ENCODE data around the gene ALDOA.
A peak's percentile ranks its signal among the peaks of the same experiment; 100 is the strongest.

Gene ALDOA

DNA sequence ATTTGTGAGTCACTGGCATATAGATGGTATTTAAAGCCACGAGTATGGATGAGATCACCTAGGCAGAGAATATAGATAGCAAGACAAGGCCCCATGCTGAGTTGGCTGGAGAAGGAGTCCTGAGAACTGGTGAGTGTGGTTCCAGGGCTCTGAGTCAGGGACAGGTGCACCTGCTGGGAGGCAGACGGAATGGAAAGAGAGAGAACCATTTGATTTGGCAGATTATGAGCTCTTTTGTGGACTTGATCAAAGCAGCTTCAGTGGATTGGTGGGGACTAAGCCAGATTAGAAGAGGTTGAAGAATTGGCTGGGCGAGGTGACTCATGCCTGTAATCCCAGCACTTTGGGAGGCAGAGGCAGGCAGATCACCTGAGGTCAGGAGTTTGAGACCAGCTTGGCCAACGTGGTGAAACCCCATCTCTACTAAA is 46.8 kb upstream of the ALDOA start:
- Histone ChIP-seq H2BK5ac (ENCODE audit: low read depth, low read length, poor library complexity) (no peak overlapping the region), H3K14ac (ENCODE audit: low read length) (no peak overlapping the region), H3K4me1 (ENCODE audit: control insufficient read depth in 1 of 2, insufficient read depth in 2 of 2, low read length in 2 of 2) (peaks cover 0 to 4% of the 10 kb centered on the region in 2 experiments), H3K27me3 (ENCODE audit: insufficient read depth, low read length) (no peaks in the 10 kb centered on the region), H3K79me2 (ENCODE audit: control insufficient read depth, insufficient read depth, low read length, poor library complexity) (no peaks in the 10 kb centered on the region), H3K27ac (ENCODE audit: low read depth, low read length) (no peak overlapping the region), H3K23ac (ENCODE audit: low read length) (no peak overlapping the region), H3K9me3 (ENCODE audit: insufficient read depth, low read depth, low read length) (no peaks in the 10 kb centered on the region), H3K4me2 (ENCODE audit: low read length) (no peak overlapping the region), H3K9ac (ENCODE audit: low read length) (no peak overlapping the region), H3K4me3 (ENCODE audit: low read depth, low read length) (no peak overlapping the region), H4K12ac (ENCODE audit: low read depth, low read length) (no peak overlapping the region), H3K79me1 (ENCODE audit: low read length) (no peaks in the 10 kb centered on the region), H2AFZ (ENCODE audit: insufficient read depth, low read length, poor library complexity) (no peak overlapping the region), H2BK12ac (ENCODE audit: low read length) (no peak overlapping the region), H2AK5ac (ENCODE audit: low read length) (no peak overlapping the region), H2BK120ac (ENCODE audit: insufficient read depth, low read length, poor library complexity) (no peak overlapping the region), H3K4ac (ENCODE audit: low read depth, low read length) (no peak overlapping the region), H3K36me3 (ENCODE audit: control insufficient read depth in 1 of 2, insufficient read depth in 2 of 2, low read length in 2 of 2) (no peaks in the 10 kb centered on the region), H4K91ac (ENCODE audit: low read depth, low read length) (no peak overlapping the region), H4K8ac (ENCODE audit: low read depth, low read length) (no peak overlapping the region), H3K18ac (ENCODE audit: low read length) (no peak overlapping the region)
- WGBS (ENCODE audit: extremely low coverage, insufficient coverage, insufficient read length) = no CpG with 5 or more reads among the region's 4 CpGs
- DNase-seq = peak; percentile 16 to 22

DNA sequence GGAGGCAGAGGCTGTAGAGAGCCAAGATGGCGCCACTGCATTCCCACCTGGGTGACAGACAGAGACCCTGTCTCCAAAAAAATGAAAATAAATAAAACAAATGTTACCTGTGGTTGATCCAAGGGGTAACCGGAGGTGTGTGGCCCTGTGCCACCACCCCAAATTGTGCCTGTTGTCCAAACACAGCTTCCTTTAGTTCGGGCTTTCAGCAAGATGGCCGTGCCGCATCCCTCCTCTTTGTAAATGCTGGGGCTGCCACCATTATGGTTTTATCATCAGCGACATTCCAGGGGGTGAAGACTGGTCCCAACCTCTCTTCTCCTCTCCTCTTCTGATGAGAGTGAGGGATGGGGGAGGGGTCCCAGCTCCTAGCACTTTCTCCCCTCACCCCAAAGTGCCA is 42.7 kb upstream of the ALDOA start, which contains the start of gene C16orf92:
Gene C16orf92 (plus strand): TSS at position 312 of the 400 bp plus-strand sequence. CDS start 143 bp downstream, outside the sequence.
- no peak within 1 kb of the TSS for H2BK120ac ChIP-seq (ENCODE audit: insufficient read depth, low read length, poor library complexity)
- H3K9me3 ChIP-seq (ENCODE audit: insufficient read depth, low read depth, low read length) = no peaks in the 10 kb centered on the region
- no peaks in the 10 kb centered on the region for H3K27me3 ChIP-seq (ENCODE audit: insufficient read depth, low read length)
- no peak within 1 kb of the TSS for H3K14ac ChIP-seq (ENCODE audit: low read length)
- no peak within 1 kb of the TSS for H3K27ac ChIP-seq (ENCODE audit: low read depth, low read length)
- no peak within 1 kb of the TSS for H2AK5ac ChIP-seq (ENCODE audit: low read length)
- no peak within 1 kb of the TSS for H2BK5ac ChIP-seq (ENCODE audit: low read depth, low read length, poor library complexity)
- no peak within 1 kb of the TSS for H3K18ac ChIP-seq (ENCODE audit: low read length)
- H3K9ac ChIP-seq (ENCODE audit: low read length) = no peak within 1 kb of the TSS
- WGBS (ENCODE audit: extremely low coverage, insufficient coverage, insufficient read length) = no CpG with 5 or more reads among the region's 6 CpGs
- H2AFZ ChIP-seq (ENCODE audit: insufficient read depth, low read length, poor library complexity) = no peak within 1 kb of the TSS
- H4K8ac ChIP-seq (ENCODE audit: low read depth, low read length) = no peak within 1 kb of the TSS
- H3K4me3 ChIP-seq (ENCODE audit: low read depth, low read length) = no peak within 1 kb of the TSS
- H3K79me1 ChIP-seq (ENCODE audit: low read length) = no peaks in the 10 kb centered on the region
- no peak within 1 kb of the TSS for H3K23ac ChIP-seq (ENCODE audit: low read length)
- H3K79me2 ChIP-seq (ENCODE audit: control insufficient read depth, insufficient read depth, low read length, poor library complexity) = no peaks in the 10 kb centered on the region
- no peak within 1 kb of the TSS for H4K12ac ChIP-seq (ENCODE audit: low read depth, low read length)
- no peak within 1 kb of the TSS for H2BK12ac ChIP-seq (ENCODE audit: low read length)
- no peak for DNase-seq
- no peak within 1 kb of the TSS for H4K91ac ChIP-seq (ENCODE audit: low read depth, low read length)
- no peaks in the 10 kb centered on the region for H3K36me3 ChIP-seq (ENCODE audit: control insufficient read depth in 1 of 2, insufficient read depth in 2 of 2, low read length in 2 of 2)
- H3K4me2 ChIP-seq (ENCODE audit: low read length) = no peak within 1 kb of the TSS
- H3K4me1 ChIP-seq (ENCODE audit: control insufficient read depth in 1 of 2, insufficient read depth in 2 of 2, low read length in 2 of 2) = peaks cover 0 to 4% of the 10 kb centered on the region in 2 experiments
- no peak within 1 kb of the TSS for H3K4ac ChIP-seq (ENCODE audit: low read depth, low read length)

DNA sequence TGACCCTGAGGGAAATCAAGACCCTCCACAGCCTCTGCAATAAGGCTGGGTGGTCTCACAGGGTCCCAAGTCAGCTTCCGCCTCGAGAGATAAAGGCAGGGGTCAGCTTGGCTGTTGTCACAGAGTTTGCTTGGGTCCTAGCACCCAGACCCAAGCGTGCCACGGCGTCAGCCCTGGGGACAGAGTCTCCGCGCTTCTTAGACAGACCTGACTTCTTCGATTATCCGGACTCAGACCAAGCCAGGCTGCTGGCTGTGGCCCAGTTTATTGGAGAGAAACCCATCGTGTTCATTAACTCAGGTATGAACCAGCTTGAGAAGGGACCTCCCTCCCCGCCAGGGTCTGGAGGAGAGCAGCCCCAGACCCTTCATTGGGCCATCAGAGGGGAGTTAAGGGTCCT is 42.0 kb upstream of the ALDOA start:
- Histone ChIP-seq H4K8ac (ENCODE audit: low read depth, low read length) (no peak overlapping the region), H3K79me1 (ENCODE audit: low read length) (no peaks in the 10 kb centered on the region), H4K12ac (ENCODE audit: low read depth, low read length) (no peak overlapping the region), H3K23ac (ENCODE audit: low read length) (no peak overlapping the region), H3K27me3 (ENCODE audit: insufficient read depth, low read length) (no peaks in the 10 kb centered on the region), H3K79me2 (ENCODE audit: control insufficient read depth, insufficient read depth, low read length, poor library complexity) (no peaks in the 10 kb centered on the region), H3K27ac (ENCODE audit: low read depth, low read length) (no peak overlapping the region), H3K18ac (ENCODE audit: low read length) (no peak overlapping the region), H3K9ac (ENCODE audit: low read length) (no peak overlapping the region), H3K4me2 (ENCODE audit: low read length) (no peak overlapping the region), H2BK5ac (ENCODE audit: low read depth, low read length, poor library complexity) (no peak overlapping the region), H2BK12ac (ENCODE audit: low read length) (no peak overlapping the region), H3K36me3 (ENCODE audit: control insufficient read depth in 1 of 2, insufficient read depth in 2 of 2, low read length in 2 of 2) (no peaks in the 10 kb centered on the region), H4K91ac (ENCODE audit: low read depth, low read length) (no peak overlapping the region), H3K4me1 (ENCODE audit: control insufficient read depth in 1 of 2, insufficient read depth in 2 of 2, low read length in 2 of 2) (peaks cover 0 to 4% of the 10 kb centered on the region in 2 experiments), H2AFZ (ENCODE audit: insufficient read depth, low read length, poor library complexity) (no peak overlapping the region), H2AK5ac (ENCODE audit: low read length) (no peak overlapping the region), H3K4ac (ENCODE audit: low read depth, low read length) (no peak overlapping the region), H3K14ac (ENCODE audit: low read length) (no peak overlapping the region), H3K4me3 (ENCODE audit: low read depth, low read length) (no peak overlapping the region), H2BK120ac (ENCODE audit: insufficient read depth, low read length, poor library complexity) (no peak overlapping the region), H3K9me3 (ENCODE audit: insufficient read depth, low read depth, low read length) (no peaks in the 10 kb centered on the region)
- no peak for DNase-seq
- no CpG with 5 or more reads among the region's 11 CpGs for WGBS (ENCODE audit: extremely low coverage, insufficient coverage, insufficient read length)

- H2BK120ac ChIP-seq (ENCODE audit: insufficient read depth, low read length, poor library complexity) = no peak overlapping the region
- no peak overlapping the region for H4K91ac ChIP-seq (ENCODE audit: low read depth, low read length)
- H3K79me1 ChIP-seq (ENCODE audit: low read length) = no peaks in the 10 kb centered on the region
- H3K27me3 ChIP-seq (ENCODE audit: insufficient read depth, low read length) = peaks cover 6% of the 10 kb centered on the region
- no peaks in the 10 kb centered on the region for H3K36me3 ChIP-seq (ENCODE audit: control insufficient read depth in 1 of 2, insufficient read depth in 2 of 2, low read length in 2 of 2)
- no peak overlapping the region for H3K4me3 ChIP-seq (ENCODE audit: low read depth, low read length)
- H2BK5ac ChIP-seq (ENCODE audit: low read depth, low read length, poor library complexity) = no peak overlapping the region
- H3K14ac ChIP-seq (ENCODE audit: low read length) = no peak overlapping the region
- no peak overlapping the region for H3K27ac ChIP-seq (ENCODE audit: low read depth, low read length)
- no peak overlapping the region for H3K9ac ChIP-seq (ENCODE audit: low read length)
- H4K12ac ChIP-seq (ENCODE audit: low read depth, low read length) = no peak overlapping the region
- no peak overlapping the region for H3K23ac ChIP-seq (ENCODE audit: low read length)
- no peak overlapping the region for H2BK12ac ChIP-seq (ENCODE audit: low read length)
- no peak overlapping the region for H3K4me2 ChIP-seq (ENCODE audit: low read length)
- no peak overlapping the region for H2AK5ac ChIP-seq (ENCODE audit: low read length)
- H3K4ac ChIP-seq (ENCODE audit: low read depth, low read length) = no peak overlapping the region
- no peak for DNase-seq
- no peaks in the 10 kb centered on the region for H3K9me3 ChIP-seq (ENCODE audit: insufficient read depth, low read depth, low read length)
- H2AFZ ChIP-seq (ENCODE audit: insufficient read depth, low read length, poor library complexity) = no peak overlapping the region
- WGBS (ENCODE audit: extremely low coverage, insufficient coverage, insufficient read length) = no CpG with 5 or more reads among the region's 16 CpGs
- H4K8ac ChIP-seq (ENCODE audit: low read depth, low read length) = no peak overlapping the region
- H3K79me2 ChIP-seq (ENCODE audit: control insufficient read depth, insufficient read depth, low read length, poor library complexity) = no peaks in the 10 kb centered on the region
- peaks cover 0 to 4% of the 10 kb centered on the region in 2 experiments for H3K4me1 ChIP-seq (ENCODE audit: control insufficient read depth in 1 of 2, insufficient read depth in 2 of 2, low read length in 2 of 2)
- H3K18ac ChIP-seq (ENCODE audit: low read length) = no peak overlapping the region
These were observed 41.1 kb upstream of the ALDOA start for GRCh38 chr16:30024451-30024850.

Data from trophoblast cell (in vitro differentiated cells and primary cell).